Ovary (tissue), 9 donors: ENCODE data around the gene RRAD. TPM values are rescaled to one million over a fixed set of nuclear protein-coding genes. Genes with fewer than 3 reads are reported as not detected.

Source experiments
- DNase-seq, 5 donors: peaks; one replicate each; pipeline ENCODE4 v3.0.0-alpha.2; 2019 to 2020
- H3K27ac ChIP-seq, 2 donors: fragments of 200-600 bp; one replicate each; pipeline versions ENCODE4 v1.5.1 to v1.8.0; 2019 to 2022
- H3K27me3 ChIP-seq: fragments of 200-600 bp; one replicate; pipeline ENCODE4 v1.8.0; 2022
- H3K36me3 ChIP-seq: fragments of 200-600 bp; sonication (generic); one replicate; pipeline ENCODE4 v1.5.1; 2019
- H3K4me1 ChIP-seq: one replicate; pipeline ENCODE4 v1.8.1; 2013; ENCODE audit warnings: mild to moderate bottlenecking, moderate library complexity; ENCODE audit not compliant: insufficient read depth
- H3K4me3 ChIP-seq: fragments of 200-600 bp; sonication (generic); one replicate; pipeline ENCODE4 v1.5.1; 2017
- H3K9me3 ChIP-seq, 2 donors: fragments of 200-600 bp in 1 of 2; sonication (generic) in 1 of 2; one replicate each; pipeline versions ENCODE4 v1.5.1 to v1.8.1; 2013 to 2019; ENCODE audit warnings: mild to moderate bottlenecking in 1 of 2, moderate library complexity in 1 of 2
- EP300 ChIP-seq: sonication (generic); formaldehyde crosslinking; IDR thresholded peaks from one replicate; pipeline ENCODE4 v1.6.1; 2017; ENCODE audit warnings: antibody characterized with exemption
- POLR2A ChIP-seq: fragments of 450-650 bp; IDR thresholded peaks from one replicate; pipeline ENCODE4 v1.6.1; 2017; ENCODE audit warnings: antibody characterized with exemption, mild to moderate bottlenecking, moderate library complexity
- WGBS, 3 donors: extraction: QIAGEN DNeasy Blood & Tissue Kit in 1 of 3; methylation state at CpG; one replicate each; pipeline versions ENCODE4 v1.1.5 to v1.1.7; 2013 to 2017; 5-methylcytosine and 5-hydroxymethylcytosine counted together
- intact Hi-C, 4 donors: fragments of 100-400 bp; cut with DNase I; formaldehyde crosslinking; loops; one replicate each; pipeline versions ENCODE4 v1.11.0 to v1.15.1; 2022 to 2023
- polyA plus RNA-seq, 2 donors: library from polyadenylated mRNA; stranded (reverse); fragments of 200-250 nt in 1 of 2; fragments of 350-450 nt in 1 of 2; fragmentation: Illumina TruSeq in 1 of 2; extraction: RNeasy Lipid Tissue Mini Kit (QIAGEN cat#74804) in 1 of 2; gene quantifications; one replicate each; pipeline ENCODE4 v1.2.3, GENCODE V29; 2013 to 2014
- total RNA-seq, 7 donors: library from RNA; depleted of rRNA in 2 of 7; stranded (reverse); fragments of >200 nt in 2 of 7; fragmentation: NEBNext Ultra II Directional in 3 of 7; extraction: Animal tissue kit (Norgen Biotek cat#: 25700) in 3 of 7; gene quantifications; one replicate each; pipeline versions ENCODE4 v1.1.0 to v1.2.4, GENCODE V29; 2016 to 2023
- TF ChIP-seq, protein P1 (sequence below), 3 donors: fragments of 450-650 bp in 2 of 3; fragments of 200-600 bp in 1 of 3; IDR thresholded peaks; one replicate each; pipeline versions ENCODE4 v1.5.1 to v1.8.0; 2016 to 2022; ENCODE audit warnings: antibody characterized with exemption in 3 of 3, mild to moderate bottlenecking in 1 of 3
- donor health status: DM: no; HTN: no; CAD: no; lungs with moderate emphysema.
- donor health status: DM: no; HTN: no; CAD: no.
- donor health status: Bipolar disorder and iron deficiency.
- donor health status: DM: yes; HTN: yes; CAD: no.
- donor health status: DM: no; HTN: no; CAD: no.
- donor health status: DM: yes; HTN: yes; CAD: no.

Gene RRAD
- total and polyA plus RNA-seq, 9 donors = 2.3 to 43.1 (median 12.1) TPM

GRCh38 chr16:66873685-66874055, 51.7 kb downstream of the RRAD start:
- Histone ChIP-seq H3K27ac (peak overlapping the region; percentile 60 to 67), H3K27me3 (no peaks in the 10 kb centered on the region), H3K4me1 (peaks cover 3% of the 10 kb centered on the region), H3K4me3 (no peak overlapping the region), H3K36me3 (no peaks in the 10 kb centered on the region), H3K9me3 (no peaks in the 10 kb centered on the region)
- intact Hi-C loops = loop anchor here in 1 of 4 donors (2.0 kb wide), 1 partner anchor 43 kb away; the partner anchor contains the start of gene NAE1
- no peak for DNase-seq
- no peak for TF ChIP-seq POLR2A
- TF ChIP-seq, protein P1, sequence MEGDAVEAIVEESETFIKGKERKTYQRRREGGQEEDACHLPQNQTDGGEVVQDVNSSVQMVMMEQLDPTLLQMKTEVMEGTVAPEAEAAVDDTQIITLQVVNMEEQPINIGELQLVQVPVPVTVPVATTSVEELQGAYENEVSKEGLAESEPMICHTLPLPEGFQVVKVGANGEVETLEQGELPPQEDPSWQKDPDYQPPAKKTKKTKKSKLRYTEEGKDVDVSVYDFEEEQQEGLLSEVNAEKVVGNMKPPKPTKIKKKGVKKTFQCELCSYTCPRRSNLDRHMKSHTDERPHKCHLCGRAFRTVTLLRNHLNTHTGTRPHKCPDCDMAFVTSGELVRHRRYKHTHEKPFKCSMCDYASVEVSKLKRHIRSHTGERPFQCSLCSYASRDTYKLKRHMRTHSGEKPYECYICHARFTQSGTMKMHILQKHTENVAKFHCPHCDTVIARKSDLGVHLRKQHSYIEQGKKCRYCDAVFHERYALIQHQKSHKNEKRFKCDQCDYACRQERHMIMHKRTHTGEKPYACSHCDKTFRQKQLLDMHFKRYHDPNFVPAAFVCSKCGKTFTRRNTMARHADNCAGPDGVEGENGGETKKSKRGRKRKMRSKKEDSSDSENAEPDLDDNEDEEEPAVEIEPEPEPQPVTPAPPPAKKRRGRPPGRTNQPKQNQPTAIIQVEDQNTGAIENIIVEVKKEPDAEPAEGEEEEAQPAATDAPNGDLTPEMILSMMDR (IDR thresholded peaks at IDR 0.05) = no peak

DNA sequence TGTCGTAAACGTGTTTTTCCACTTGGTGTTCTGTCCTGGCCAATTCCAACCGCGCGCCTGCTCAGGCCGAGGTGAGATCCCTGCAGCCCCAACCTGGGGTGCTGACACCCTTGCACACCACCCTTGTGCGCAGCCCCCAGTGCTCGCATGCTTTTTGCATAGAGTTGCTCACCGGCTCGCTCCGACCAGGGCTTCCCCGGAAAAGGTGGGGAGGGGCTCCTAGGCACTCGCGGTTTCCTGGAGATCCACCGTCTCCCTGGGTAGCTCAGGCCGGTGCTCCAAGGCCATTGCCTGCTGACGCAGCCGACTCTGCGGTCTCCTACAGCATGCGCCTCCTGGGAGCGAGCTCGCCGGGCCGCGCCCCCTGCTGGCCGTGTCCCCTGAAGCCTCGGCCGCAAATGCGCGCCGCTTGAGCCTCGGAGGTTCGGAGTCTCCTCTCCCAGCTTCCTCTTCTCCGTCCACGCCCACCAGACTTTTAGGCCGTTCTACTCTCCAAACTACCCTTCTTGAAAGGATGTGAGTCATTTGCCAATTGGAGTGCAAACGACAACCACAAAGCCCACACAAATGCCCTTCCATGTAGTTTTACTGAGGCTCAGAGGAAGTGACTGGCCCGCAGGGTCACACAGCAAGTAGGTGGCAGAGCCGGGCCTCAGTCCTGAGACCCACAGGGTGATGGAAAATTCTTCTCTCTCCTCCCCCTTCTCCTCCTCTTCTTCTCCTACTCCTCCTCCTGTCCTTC, 52.2 kb downstream of the RRAD start:
- no peaks in the 10 kb centered on the region for H3K9me3 ChIP-seq
- 1 to 2% (median 1%) methylated on average over 39 of the region's 39 CpGs for WGBS, 3 donors
- intact Hi-C loops = loop anchor here in 1 of 4 donors (2.0 kb wide), 1 partner anchor 42 kb away; the partner anchor contains the start of gene NAE1
- no peaks in the 10 kb centered on the region for H3K27me3 ChIP-seq
- H3K36me3 ChIP-seq = no peaks in the 10 kb centered on the region
- no peak for TF ChIP-seq POLR2A
- TF ChIP-seq, protein P1 (IDR thresholded peaks at IDR 0.05) = peak; percentile 83 to 93 (median 88)
- peak overlapping the region; percentile 60 to 67 for H3K27ac ChIP-seq
- H3K4me3 ChIP-seq = peak overlapping the region; percentile 23
- peak; percentile 90 to 94 (median 92) for DNase-seq
- H3K4me1 ChIP-seq = peaks cover 3% of the 10 kb centered on the region

- WGBS, 3 donors = 26 to 35% (median 33%) methylated on average over 4 of the region's 4 CpGs
- Histone ChIP-seq H3K4me3 (peak overlapping the region; percentile 23), H3K4me1 (peaks cover 3% of the 10 kb centered on the region), H3K27ac (peak overlapping the region in 1 of 2 donors; percentile 67), H3K36me3 (no peaks in the 10 kb centered on the region), H3K9me3 (no peaks in the 10 kb centered on the region), H3K27me3 (no peaks in the 10 kb centered on the region)
- intact Hi-C loops = loop anchor here in 1 of 4 donors (2.0 kb wide), 1 partner anchor 42 kb away; the partner anchor contains the start of gene NAE1
- DNase-seq = no peak
- TF ChIP-seq, protein P1 (IDR thresholded peaks at IDR 0.05) = no peak
- TF ChIP-seq POLR2A (no peak), EP300 (no peak)
Observed at GRCh38 chr16:66872559-66872942, 52.8 kb downstream of the RRAD start.

- no peak for DNase-seq
- no peaks in the 10 kb centered on the region for H3K9me3 ChIP-seq
- H3K4me1 ChIP-seq = peaks cover 3% of the 10 kb centered on the region
- TF ChIP-seq, protein P1 (IDR thresholded peaks at IDR 0.05) = no peak
- TF ChIP-seq POLR2A = no peak
- TF ChIP-seq EP300 = no peak
- H3K4me3 ChIP-seq = no peak overlapping the region
- intact Hi-C loops = loop anchor here in 1 of 4 donors (2.0 kb wide), 1 partner anchor 41 kb away; the partner anchor contains the start of gene NAE1
- no peaks in the 10 kb centered on the region for H3K27me3 ChIP-seq
- H3K27ac ChIP-seq = no peak overlapping the region
- H3K36me3 ChIP-seq = no peaks in the 10 kb centered on the region
- WGBS, 3 donors = 92 to 96% (median 93%) methylated on average over 3 of the region's 3 CpGs
Observed at GRCh38 chr16:66871840-66872239, 53.5 kb downstream of the RRAD start.

Other genes with a start within 250 kb of the RRAD start
- 10 to 100 TPM; 12.2 to 47.1 (median 15.1) TPM for gene CMTM4, start 228.8 kb downstream of the RRAD start, total RNA-seq
- gene CMTM4, start 228.8 kb downstream of the RRAD start, polyA plus RNA-seq = 1 to 10 TPM; 5.4 to 9.2 TPM
- gene DYNC1LI2, start 173.9 kb downstream of the RRAD start, total RNA-seq = 100 to 1,000 TPM in 3 of 7 donors, 10 to 100 TPM in 4; 71.3 to 116 (median 94.8) TPM
- gene DYNC1LI2, start 173.9 kb downstream of the RRAD start, polyA plus RNA-seq = 10 to 100 TPM; 44.3 to 91.3 TPM
- gene TERB1, start 124.0 kb downstream of the RRAD start, total RNA-seq = under 1 TPM in 3 of 7 donors, not detected in 4; 0.27 to 0.50 (median 0.35) TPM
- under 1 TPM in 1 of 2 donors, not detected in 1; 0.04 TPM for gene TERB1, start 124.0 kb downstream of the RRAD start, polyA plus RNA-seq
- 10 to 100 TPM; 38.3 to 63.7 (median 54.0) TPM for gene NAE1, start 94.6 kb downstream of the RRAD start, total RNA-seq
- 10 to 100 TPM; 41.8 to 44.4 TPM for gene NAE1, start 94.6 kb downstream of the RRAD start, polyA plus RNA-seq
- gene CA7, start 81.1 kb downstream of the RRAD start, total RNA-seq = not detected
- not detected for gene CA7, start 81.1 kb downstream of the RRAD start, polyA plus RNA-seq
- 10 to 100 TPM in 5 of 7 donors, 1 to 10 TPM in 2; 3.9 to 23.3 (median 18.5) TPM for gene PDP2, start 45.0 kb downstream of the RRAD start, total RNA-seq
- 10 to 100 TPM in 1 of 2 donors, 1 to 10 TPM in 1; 9.4 to 27.9 TPM for gene PDP2, start 45.0 kb downstream of the RRAD start, polyA plus RNA-seq
- 10 to 100 TPM in 1 of 7 donors, 1 to 10 TPM in 1, under 1 TPM in 3, not detected in 2; 0.12 to 19.2 (median 0.57) TPM for gene CDH16, start 6.7 kb downstream of the RRAD start, total RNA-seq
- gene CDH16, start 6.7 kb downstream of the RRAD start, polyA plus RNA-seq = not detected
- gene CIAO2B, start 8.9 kb upstream of the RRAD start, total RNA-seq = 10 to 100 TPM; 57.7 to 77.8 (median 66.7) TPM
- gene CIAO2B, start 8.9 kb upstream of the RRAD start, polyA plus RNA-seq = 100 to 1,000 TPM in 1 of 2 donors, 10 to 100 TPM in 1; 40.1 to 150 TPM
- gene CES2, start 10.0 kb upstream of the RRAD start, total RNA-seq = 10 to 100 TPM; 25.5 to 51.9 (median 42.2) TPM
- 10 to 100 TPM; 29.4 to 38.9 TPM for gene CES2, start 10.0 kb upstream of the RRAD start, polyA plus RNA-seq
- 1 to 10 TPM in 5 of 7 donors, under 1 TPM in 2; 0.45 to 2.3 (median 1.4) TPM for gene CES3, start 35.7 kb upstream of the RRAD start, total RNA-seq
- under 1 TPM; 0.73 to 0.91 TPM for gene CES3, start 35.7 kb upstream of the RRAD start, polyA plus RNA-seq
- gene CES4A, start 63.1 kb upstream of the RRAD start, total RNA-seq = 10 to 100 TPM in 5 of 7 donors, 1 to 10 TPM in 2; 6.7 to 67.1 (median 15.5) TPM
- gene CES4A, start 63.1 kb upstream of the RRAD start, polyA plus RNA-seq = 1 to 10 TPM; 6.0 to 9.7 TPM
- 10 to 100 TPM; 39.9 to 58.3 (median 48.9) TPM for gene CBFB, start 103.6 kb upstream of the RRAD start, total RNA-seq
- gene CBFB, start 103.6 kb upstream of the RRAD start, polyA plus RNA-seq = 10 to 100 TPM; 19.2 to 23.8 TPM
- 10 to 100 TPM; 13.7 to 17.4 (median 14.9) TPM for gene PHAF1, start 184.4 kb upstream of the RRAD start, total RNA-seq
- 10 to 100 TPM in 1 of 2 donors, 1 to 10 TPM in 1; 9.0 to 25.1 TPM for gene PHAF1, start 184.4 kb upstream of the RRAD start, polyA plus RNA-seq
- 10 to 100 TPM; 11.1 to 45.7 (median 28.7) TPM for gene B3GNT9, start 225.5 kb upstream of the RRAD start, total RNA-seq
- gene B3GNT9, start 225.5 kb upstream of the RRAD start, polyA plus RNA-seq = 10 to 100 TPM; 17.1 to 18.1 TPM
- gene TRADD, start 234.4 kb upstream of the RRAD start, total RNA-seq = 10 to 100 TPM in 6 of 7 donors, 1 to 10 TPM in 1; 7.3 to 30.9 (median 15.5) TPM
- gene TRADD, start 234.4 kb upstream of the RRAD start, polyA plus RNA-seq = 10 to 100 TPM in 1 of 2 donors, 1 to 10 TPM in 1; 4.2 to 15.7 TPM
- 10 to 100 TPM in 6 of 7 donors, 1 to 10 TPM in 1; 8.8 to 23.0 (median 15.0) TPM for gene FBXL8, start 234.4 kb upstream of the RRAD start, total RNA-seq
- gene FBXL8, start 234.4 kb upstream of the RRAD start, polyA plus RNA-seq = 10 to 100 TPM in 1 of 2 donors, 1 to 10 TPM in 1; 1.3 to 13.1 TPM
- gene HSF4, start 239.2 kb upstream of the RRAD start, total RNA-seq = 100 to 1,000 TPM in 1 of 7 donors, 10 to 100 TPM in 6; 30.8 to 115 (median 77.7) TPM
- gene HSF4, start 239.2 kb upstream of the RRAD start, polyA plus RNA-seq = 10 to 100 TPM in 1 of 2 donors, 1 to 10 TPM in 1; 9.9 to 44.9 TPM
- gene NOL3, start 245.0 kb upstream of the RRAD start, total RNA-seq = 10 to 100 TPM; 14.1 to 31.7 (median 21.4) TPM
- gene NOL3, start 245.0 kb upstream of the RRAD start, polyA plus RNA-seq = 10 to 100 TPM; 17.9 to 23.1 TPM